HG03097 (cell line): ENCODE measurements around the gene SEC22A.

Source experiments
- ATAC-seq: cut with Tn5 transposase; IDR thresholded peaks from one replicate; pipeline ENCODE4 v1.9.1; 2021; ENCODE audit not compliant: unreplicated experiment, low FRiP score

The SEC22A gene, protein sequence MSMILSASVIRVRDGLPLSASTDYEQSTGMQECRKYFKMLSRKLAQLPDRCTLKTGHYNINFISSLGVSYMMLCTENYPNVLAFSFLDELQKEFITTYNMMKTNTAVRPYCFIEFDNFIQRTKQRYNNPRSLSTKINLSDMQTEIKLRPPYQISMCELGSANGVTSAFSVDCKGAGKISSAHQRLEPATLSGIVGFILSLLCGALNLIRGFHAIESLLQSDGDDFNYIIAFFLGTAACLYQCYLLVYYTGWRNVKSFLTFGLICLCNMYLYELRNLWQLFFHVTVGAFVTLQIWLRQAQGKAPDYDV

GRCh38 chr3:123201557-123202427, at the start of gene SEC22A:
Gene SEC22A (plus strand): TSS chr3:123201943. CDS start chr3:123209218, 7,275 bp downstream.
- ATAC-seq = peak; percentile 89

DNA sequence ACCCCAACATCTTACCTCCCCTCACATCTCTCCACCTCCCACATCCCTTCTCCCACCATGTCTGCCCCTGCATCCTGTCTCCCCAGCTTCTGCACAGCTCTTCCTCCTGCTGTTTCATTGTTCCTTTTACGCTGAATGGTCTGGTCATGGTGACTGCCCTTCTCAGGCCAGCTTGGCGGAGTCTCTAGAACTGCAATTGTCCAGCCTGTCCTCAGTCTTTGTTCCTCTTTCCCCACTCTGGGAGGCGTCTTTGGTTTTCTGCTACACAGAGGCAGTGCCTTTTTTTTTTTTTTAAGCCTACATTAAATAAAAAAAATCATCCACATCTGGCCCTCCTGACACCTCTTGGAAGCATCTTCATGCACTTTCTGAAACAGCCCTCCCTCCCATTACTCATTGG, 49.1 kb upstream of the SEC22A start:
- ATAC-seq = no peak

- no peak for ATAC-seq
Measured at GRCh38 chr3:123153125-123154019, 48.4 kb upstream of the SEC22A start.

GRCh38 chr3:123154020-123154985, 47.4 kb upstream of the SEC22A start:
- no peak for ATAC-seq

DNA sequence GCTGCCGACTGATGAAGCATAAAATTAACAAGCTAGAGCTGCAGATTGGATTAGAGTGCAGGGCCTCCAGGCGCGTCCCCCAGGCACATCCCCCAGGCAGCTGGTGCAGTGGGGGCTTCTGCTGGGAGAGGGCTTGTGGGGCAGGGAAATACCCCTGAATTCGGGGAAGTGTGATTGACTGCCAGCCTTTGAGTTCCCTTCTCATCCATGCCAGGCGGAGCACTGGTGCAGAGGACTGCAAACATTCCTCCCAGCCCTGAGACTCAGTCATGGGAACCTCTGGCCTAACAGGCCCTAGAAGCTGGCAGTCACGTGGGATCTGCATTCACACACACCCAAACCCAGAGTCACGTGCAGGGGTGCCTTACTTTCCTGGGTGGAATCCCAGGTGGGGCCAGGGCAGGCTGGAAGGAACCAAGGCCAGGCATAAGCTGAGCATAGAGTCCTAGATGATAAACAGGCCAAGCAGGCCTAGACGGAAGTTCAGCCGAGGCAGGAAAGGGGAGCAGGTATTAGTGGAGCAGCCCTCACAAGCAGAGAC, 46.2 kb upstream of the SEC22A start:
- ATAC-seq = no peak

DNA sequence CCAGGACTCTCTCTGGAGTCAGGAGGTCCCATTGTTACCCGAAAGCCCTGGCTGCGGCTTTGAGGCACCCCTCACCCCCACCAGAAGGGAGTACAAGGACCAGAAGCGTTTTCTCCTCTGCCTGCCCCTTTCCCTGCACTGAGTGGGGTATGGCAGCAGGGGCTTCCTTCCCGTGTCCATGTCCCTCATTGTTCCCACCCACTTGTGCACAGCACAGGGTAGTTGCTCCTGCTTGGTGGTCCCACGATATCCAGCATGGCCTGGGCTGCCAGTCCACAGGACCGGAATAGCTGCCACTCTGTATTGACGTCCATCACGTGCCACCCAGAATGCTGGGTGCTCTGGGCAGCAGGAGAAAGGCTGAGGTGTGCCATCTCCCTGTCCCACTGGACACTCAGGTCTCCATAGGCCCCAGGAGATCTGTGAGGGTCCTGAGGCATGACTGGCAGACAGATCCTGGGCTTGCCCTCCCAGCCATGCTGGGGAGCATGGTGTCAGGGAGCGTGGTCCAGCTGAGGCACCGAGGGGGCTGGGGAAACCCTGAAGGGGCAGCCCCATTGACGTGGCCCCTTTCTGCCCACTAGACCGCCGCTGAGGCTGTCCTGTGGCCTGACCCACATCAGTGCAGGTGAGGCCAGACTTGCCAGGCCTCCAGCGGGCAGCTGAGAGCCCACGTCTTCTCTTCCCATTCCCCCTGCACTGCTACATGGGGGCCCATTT, 45.3 kb upstream of the SEC22A start:
- ATAC-seq = no peak

GRCh38 chr3:123157209-123157597, 44.5 kb upstream of the SEC22A start:
- ATAC-seq = no peak

GRCh38 chr3:123157598-123158287, 44.0 kb upstream of the SEC22A start:
- no peak for ATAC-seq

- no peak for ATAC-seq
Measured at GRCh38 chr3:123158330-123158729, 43.4 kb upstream of the SEC22A start.

- no peak for ATAC-seq
Measured at GRCh38 chr3:123158899-123159390, 42.8 kb upstream of the SEC22A start.

GRCh38 chr3:123159926-123160635, 41.7 kb upstream of the SEC22A start:
- no peak for ATAC-seq

GRCh38 chr3:123161167-123161566, 40.6 kb upstream of the SEC22A start:
- ATAC-seq = no peak

DNA sequence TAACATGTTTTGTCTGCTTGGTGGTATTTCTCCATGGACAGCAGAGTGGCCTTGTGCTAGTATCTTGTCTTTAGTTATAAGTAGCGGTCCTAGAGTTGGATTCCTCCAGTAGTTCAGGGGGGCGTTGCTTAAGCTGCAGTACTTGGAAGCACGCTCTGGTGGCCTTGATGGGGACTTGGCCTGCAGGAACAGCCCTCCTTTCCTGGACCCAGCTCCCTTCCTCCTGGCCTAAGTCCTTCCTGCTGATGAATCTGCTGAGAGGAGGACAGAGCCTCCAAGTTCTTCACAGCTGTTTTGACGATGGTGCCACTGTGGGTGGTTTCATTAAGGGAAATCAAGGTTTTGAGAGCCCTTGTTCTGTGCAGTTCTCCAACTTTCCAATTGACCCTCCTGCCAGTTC, 38.6 kb upstream of the SEC22A start:
- no peak for ATAC-seq

- ATAC-seq = no peak
Measured at GRCh38 chr3:123165163-123165562, 36.6 kb upstream of the SEC22A start.

DNA sequence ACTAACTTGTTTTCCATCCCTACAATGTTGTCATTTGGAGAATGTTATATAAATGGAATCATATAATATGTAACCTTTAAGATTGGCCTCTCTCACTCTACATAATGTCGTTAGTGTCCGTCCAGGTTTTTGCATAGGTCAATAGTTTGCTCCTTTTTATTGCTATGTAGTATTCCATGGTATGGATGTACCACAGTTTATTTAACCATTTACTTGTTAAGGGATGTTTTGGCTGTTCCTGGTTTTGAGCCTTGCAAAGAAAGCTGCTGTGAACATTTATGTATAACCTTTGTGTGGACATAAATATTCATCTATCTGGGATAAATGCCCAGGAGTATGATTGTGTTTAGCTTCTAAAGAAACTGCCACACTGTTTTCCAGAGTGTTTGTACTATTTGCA, 34.1 kb upstream of the SEC22A start:
- no peak for ATAC-seq

DNA sequence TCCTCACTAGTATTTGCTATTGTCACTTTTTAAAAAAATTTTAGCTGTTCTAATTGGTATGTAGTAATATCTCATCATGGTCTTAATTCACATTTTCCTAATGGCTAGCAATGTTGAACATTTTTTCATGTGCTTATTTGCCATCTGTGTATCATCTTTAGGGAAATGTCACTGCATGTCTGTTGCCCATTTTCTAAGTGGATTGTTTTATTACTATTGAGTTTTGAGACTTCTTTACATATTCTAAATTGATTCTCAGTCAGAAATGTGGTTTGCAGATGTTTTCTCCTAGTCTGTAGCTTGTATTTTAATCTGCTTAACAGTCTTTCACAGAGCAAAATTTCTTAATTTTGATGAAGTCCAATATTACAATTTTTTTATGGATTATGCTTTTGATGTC, 33.6 kb upstream of the SEC22A start:
- ATAC-seq = no peak

- ATAC-seq = no peak
Measured at GRCh38 chr3:123168605-123169004, 33.1 kb upstream of the SEC22A start.
